WTC11 (cell line): ENCODE data around the gene SMYD3. TPM values are rescaled to one million over a fixed set of nuclear protein-coding genes. Genes with fewer than 3 reads are reported as not detected.

Experiments
- ATAC-seq: fragments of 200-7000 bp; cut with Tn5 transposase; 2 replicates; pipeline ENCODE4 v1.10.0; 2021; ENCODE audit warnings: mild to moderate bottlenecking, moderate library complexity
- CTCF ChIA-PET: fragments of 300-600 bp; sonication (Branson Sonifier 250); formaldehyde crosslinking; loops from one replicate; lab custom pipeline; 2021; ENCODE audit warnings: antibody characterized with exemption; lab: Charles Lee
- POLR2A ChIA-PET: fragments of 350-600 bp; sonication (Branson Sonifier 250); formaldehyde crosslinking; loops from one replicate; lab custom pipeline; 2021; ENCODE audit warnings: antibody characterized with exemption; lab: Charles Lee
- DNase-seq: peaks from one replicate; pipeline ENCODE4 v3.0.0; 2021; ENCODE audit warnings: low spot score
- H3K27ac Mint-ChIP-seq: 2 replicates; pipeline ENCODE4 v1.8.0; 2021; ENCODE audit warnings: mixed read lengths
- H3K27me3 Mint-ChIP-seq: 2 replicates; pipeline ENCODE4 v1.8.0; 2021; ENCODE audit warnings: low read depth, mild to moderate bottlenecking, moderate library complexity, mixed read lengths
- H3K36me3 Mint-ChIP-seq: 2 replicates; pipeline ENCODE4 v1.8.0; 2021; ENCODE audit warnings: mixed read lengths
- H3K4me1 Mint-ChIP-seq: 2 replicates; pipeline ENCODE4 v1.8.0; 2022; ENCODE audit warnings: mixed read lengths
- H3K4me3 Mint-ChIP-seq: 2 replicates; pipeline ENCODE4 v1.8.0; 2021; ENCODE audit warnings: mild to moderate bottlenecking, moderate library complexity, mixed read lengths
- H3K9me3 Mint-ChIP-seq: 2 replicates; pipeline ENCODE4 v1.8.0; 2021; ENCODE audit warnings: mixed read lengths
- AR ChIP-seq: fragments of 250-450 bp; sonication (Bioruptor Pico); IDR thresholded peaks from 2 replicates; pipeline ENCODE4 v1.9.0; 2021; ENCODE audit warnings: mild to moderate bottlenecking
- CREM ChIP-seq: sonication (generic); formaldehyde crosslinking; IDR thresholded peaks from 2 replicates; pipeline ENCODE4 v1.8.1; 2022; ENCODE audit warnings: mild to moderate bottlenecking, missing genetic modification reagents, moderate library complexity
- ELF4 ChIP-seq: sonication (generic); formaldehyde crosslinking; IDR thresholded peaks from 2 replicates; pipeline ENCODE4 v1.8.1; 2022; ENCODE audit warnings: low read depth, mild to moderate bottlenecking, moderate library complexity, missing genetic modification reagents
- FOXP1 ChIP-seq: sonication (generic); formaldehyde crosslinking; IDR thresholded peaks from 2 replicates; pipeline ENCODE4 v1.8.0; 2022; ENCODE audit warnings: missing genetic modification reagents, mild to moderate bottlenecking, moderate library complexity, borderline replicate concordance
- IRF2 ChIP-seq: sonication (generic); formaldehyde crosslinking; IDR thresholded peaks from 2 replicates; pipeline ENCODE4 v1.8.0; 2022; ENCODE audit warnings: low read depth, missing genetic modification reagents, borderline replicate concordance
- NFYB ChIP-seq: sonication (generic); formaldehyde crosslinking; conservative IDR thresholded peaks from 2 replicates; pipeline ENCODE4 v1.8.0; 2022; ENCODE audit warnings: low read depth, missing genetic modification reagents
- TP53 ChIP-seq: sonication (generic); formaldehyde crosslinking; IDR thresholded peaks from 2 replicates; pipeline ENCODE4 v1.8.1; 2023; ENCODE audit warnings: mild to moderate bottlenecking, missing genetic modification reagents
- USF1 ChIP-seq: sonication (generic); formaldehyde crosslinking; IDR thresholded peaks from 2 replicates; pipeline ENCODE4 v1.8.0; 2022; ENCODE audit warnings: mild to moderate bottlenecking, missing genetic modification reagents
- ZBTB43 ChIP-seq: sonication (generic); formaldehyde crosslinking; IDR thresholded peaks from 2 replicates; pipeline ENCODE4 v1.8.1; 2023; ENCODE audit warnings: mild to moderate bottlenecking, missing genetic modification reagents
- ZNF121 ChIP-seq: sonication (generic); formaldehyde crosslinking; IDR thresholded peaks from 2 replicates; pipeline ENCODE4 v1.8.0; 2023; ENCODE audit warnings: missing genetic modification reagents
- ZNF219 ChIP-seq: sonication (generic); formaldehyde crosslinking; IDR thresholded peaks from 2 replicates; pipeline ENCODE4 v1.8.0; 2023; ENCODE audit warnings: missing genetic modification reagents, mild to moderate bottlenecking, borderline replicate concordance
- ZSCAN18 ChIP-seq: fragments of 250-450 bp; sonication (Bioruptor Pico); IDR thresholded peaks from 2 replicates; pipeline ENCODE4 v2.1.2; 2022; ENCODE audit warnings: mild to moderate bottlenecking, moderate library complexity
- total RNA-seq: library from RNA; stranded (reverse); gene quantifications from 3 replicates; pipeline ENCODE4 v1.2.3, GENCODE V29; 2021
- TF ChIP-seq, protein P1 (sequence below): fragments of 200-600 bp; IDR thresholded peaks from 2 replicates; pipeline ENCODE4 v1.8.0; 2022; ENCODE audit warnings: antibody characterized with exemption
- TF ChIP-seq, protein P2 (sequence below): sonication (generic); formaldehyde crosslinking; IDR thresholded peaks from 2 replicates; pipeline ENCODE4 v1.8.1; 2022; ENCODE audit warnings: low read depth, missing genetic modification reagents, borderline replicate concordance
- TF ChIP-seq, protein P3 (sequence below): sonication (generic); formaldehyde crosslinking; conservative IDR thresholded peaks from 2 replicates; pipeline ENCODE4 v1.8.1; 2022; ENCODE audit warnings: mild to moderate bottlenecking, missing genetic modification reagents
- TF ChIP-seq, protein P4 (sequence below): sonication (generic); formaldehyde crosslinking; IDR thresholded peaks from 2 replicates; pipeline ENCODE4 v1.8.1; 2023; ENCODE audit warnings: mild to moderate bottlenecking, moderate library complexity, missing genetic modification reagents

SMYD3 gene
- total RNA-seq, 1 experiment from 2014 or later: 21.4 TPM

DNA sequence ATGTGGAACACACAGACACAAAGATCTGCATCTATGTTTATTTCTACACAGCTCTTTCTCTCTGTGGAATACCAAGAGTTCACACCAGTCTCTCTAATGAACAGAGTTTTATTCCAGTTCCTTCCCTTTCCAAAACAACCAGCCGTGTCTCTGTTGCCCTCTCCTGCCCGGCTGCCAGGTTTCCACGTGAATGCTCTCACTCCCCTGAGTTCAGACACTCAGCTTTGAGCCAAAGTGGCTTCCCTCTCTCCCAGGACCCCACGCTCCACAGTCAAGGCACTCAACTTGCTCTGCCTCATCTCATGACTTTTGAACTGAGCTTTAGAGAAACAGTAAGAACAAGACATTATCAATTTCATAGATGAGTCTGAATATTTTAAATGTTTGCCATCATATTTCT is 488.9 kb downstream of the SMYD3 start:
- TF ChIP-seq USF1 (CRISPR knock-in tag) (no peak), TP53 (CRISPR knock-in tag) (no peak)
- DNase-seq (no peak), ATAC-seq (no peak)
- ChIA-PET POLR2A (no interaction called here), CTCF (no interaction called here)
- Mint-ChIP-seq H3K9me3 (no peaks in the 10 kb centered on the region), H3K27ac (no peak overlapping the region), H3K27me3 (no peaks in the 10 kb centered on the region), H3K4me3 (no peak overlapping the region), H3K36me3 (no peaks in the 10 kb centered on the region), H3K4me1 (no peaks in the 10 kb centered on the region)

GRCh38 chr1:246012341-246012740 is 494.7 kb downstream of the SMYD3 start:
- TF ChIP-seq, protein P1, sequence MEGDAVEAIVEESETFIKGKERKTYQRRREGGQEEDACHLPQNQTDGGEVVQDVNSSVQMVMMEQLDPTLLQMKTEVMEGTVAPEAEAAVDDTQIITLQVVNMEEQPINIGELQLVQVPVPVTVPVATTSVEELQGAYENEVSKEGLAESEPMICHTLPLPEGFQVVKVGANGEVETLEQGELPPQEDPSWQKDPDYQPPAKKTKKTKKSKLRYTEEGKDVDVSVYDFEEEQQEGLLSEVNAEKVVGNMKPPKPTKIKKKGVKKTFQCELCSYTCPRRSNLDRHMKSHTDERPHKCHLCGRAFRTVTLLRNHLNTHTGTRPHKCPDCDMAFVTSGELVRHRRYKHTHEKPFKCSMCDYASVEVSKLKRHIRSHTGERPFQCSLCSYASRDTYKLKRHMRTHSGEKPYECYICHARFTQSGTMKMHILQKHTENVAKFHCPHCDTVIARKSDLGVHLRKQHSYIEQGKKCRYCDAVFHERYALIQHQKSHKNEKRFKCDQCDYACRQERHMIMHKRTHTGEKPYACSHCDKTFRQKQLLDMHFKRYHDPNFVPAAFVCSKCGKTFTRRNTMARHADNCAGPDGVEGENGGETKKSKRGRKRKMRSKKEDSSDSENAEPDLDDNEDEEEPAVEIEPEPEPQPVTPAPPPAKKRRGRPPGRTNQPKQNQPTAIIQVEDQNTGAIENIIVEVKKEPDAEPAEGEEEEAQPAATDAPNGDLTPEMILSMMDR: peak; percentile 49
- TF ChIP-seq ZSCAN18 (CRISPR knock-in tag): no peak
- no peak overlapping the region for H3K4me3 Mint-ChIP-seq
- no peaks in the 10 kb centered on the region for H3K9me3 Mint-ChIP-seq
- ChIA-PET POLR2A (no interaction called here), CTCF (interaction anchor here (0.6 kb wide), 1 partner anchor 112 kb away, joined by 5 read pairs; no protein-coding TSS in a partner anchor)
- peak; percentile 68 for ATAC-seq
- H3K27me3 Mint-ChIP-seq: no peaks in the 10 kb centered on the region
- no peaks in the 10 kb centered on the region for H3K36me3 Mint-ChIP-seq
- DNase-seq: no peak
- no peak overlapping the region for H3K27ac Mint-ChIP-seq
- H3K4me1 Mint-ChIP-seq: peaks cover 11% of the 10 kb centered on the region

- DNase-seq: no peak
- CTCF ChIA-PET: no interaction called here
- POLR2A ChIA-PET: no interaction called here
- Mint-ChIP-seq H3K36me3 (no peaks in the 10 kb centered on the region), H3K4me1 (peaks cover 11% of the 10 kb centered on the region), H3K27me3 (no peaks in the 10 kb centered on the region), H3K4me3 (no peak overlapping the region), H3K9me3 (no peaks in the 10 kb centered on the region), H3K27ac (no peak overlapping the region)
- no peak for ATAC-seq
- TF ChIP-seq AR (CRISPR knock-in tag) (no peak), ZNF219 (CRISPR knock-in tag) (no peak), FOXP1 (no peak), ZNF121 (no peak), ZBTB43 (CRISPR knock-in tag) (no peak), CREM (CRISPR knock-in tag) (no peak), ELF4 (no peak), NFYB (CRISPR knock-in tag) (no peak), IRF2 (no peak)
- TF ChIP-seq, protein P2, sequence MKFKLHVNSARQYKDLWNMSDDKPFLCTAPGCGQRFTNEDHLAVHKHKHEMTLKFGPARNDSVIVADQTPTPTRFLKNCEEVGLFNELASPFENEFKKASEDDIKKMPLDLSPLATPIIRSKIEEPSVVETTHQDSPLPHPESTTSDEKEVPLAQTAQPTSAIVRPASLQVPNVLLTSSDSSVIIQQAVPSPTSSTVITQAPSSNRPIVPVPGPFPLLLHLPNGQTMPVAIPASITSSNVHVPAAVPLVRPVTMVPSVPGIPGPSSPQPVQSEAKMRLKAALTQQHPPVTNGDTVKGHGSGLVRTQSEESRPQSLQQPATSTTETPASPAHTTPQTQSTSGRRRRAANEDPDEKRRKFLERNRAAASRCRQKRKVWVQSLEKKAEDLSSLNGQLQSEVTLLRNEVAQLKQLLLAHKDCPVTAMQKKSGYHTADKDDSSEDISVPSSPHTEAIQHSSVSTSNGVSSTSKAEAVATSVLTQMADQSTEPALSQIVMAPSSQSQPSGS (CRISPR knock-in tag): no peak
- TF ChIP-seq, protein P3, sequence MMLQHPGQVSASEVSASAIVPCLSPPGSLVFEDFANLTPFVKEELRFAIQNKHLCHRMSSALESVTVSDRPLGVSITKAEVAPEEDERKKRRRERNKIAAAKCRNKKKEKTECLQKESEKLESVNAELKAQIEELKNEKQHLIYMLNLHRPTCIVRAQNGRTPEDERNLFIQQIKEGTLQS (CRISPR knock-in tag): no peak
- TF ChIP-seq, protein P4, sequence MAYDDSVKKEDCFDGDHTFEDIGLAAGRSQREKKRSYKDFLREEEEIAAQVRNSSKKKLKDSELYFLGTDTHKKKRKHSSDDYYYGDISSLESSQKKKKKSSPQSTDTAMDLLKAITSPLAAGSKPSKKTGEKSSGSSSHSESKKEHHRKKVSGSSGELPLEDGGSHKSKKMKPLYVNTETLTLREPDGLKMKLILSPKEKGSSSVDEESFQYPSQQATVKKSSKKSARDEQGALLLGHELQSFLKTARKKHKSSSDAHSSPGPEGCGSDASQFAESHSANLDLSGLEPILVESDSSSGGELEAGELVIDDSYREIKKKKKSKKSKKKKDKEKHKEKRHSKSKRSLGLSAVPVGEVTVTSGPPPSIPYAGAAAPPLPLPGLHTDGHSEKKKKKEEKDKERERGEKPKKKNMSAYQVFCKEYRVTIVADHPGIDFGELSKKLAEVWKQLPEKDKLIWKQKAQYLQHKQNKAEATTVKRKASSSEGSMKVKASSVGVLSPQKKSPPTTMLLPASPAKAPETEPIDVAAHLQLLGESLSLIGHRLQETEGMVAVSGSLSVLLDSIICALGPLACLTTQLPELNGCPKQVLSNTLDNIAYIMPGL (CRISPR knock-in tag): no peak
Observed at GRCh38 chr1:246010386-246010785, 496.7 kb downstream of the SMYD3 start.
